Activated naive CD4-positive, alpha-beta T cell treated with anti-CD3 and anti-CD28 coated beads for 36 hours (primary cell): ENCODE results near the gene PRX. TPM values are rescaled to one million over a fixed set of nuclear protein-coding genes. Genes with fewer than 3 reads are reported as not detected.
"Not testable (repeated sequence)": the region's sequence is repeated elsewhere in the genome, so short reads cannot be mapped to it uniquely, and the experiment has no call there.

Experiments used
- CTCF ChIA-PET: fragments of 350-600 bp; sonication (Branson Sonifier 250); formaldehyde crosslinking; loops from one replicate; lab custom pipeline; 2021; ENCODE audit warnings: antibody characterized with exemption; lab: Charles Lee
- DNase-seq: peaks from one replicate; pipeline ENCODE4 v3.0.0-alpha.2; 2020
- H3K27ac Mint-ChIP-seq: one replicate; pipeline ENCODE4 v1.8.0; 2021; ENCODE audit warnings: mild to moderate bottlenecking, mixed read lengths
- H3K27me3 Mint-ChIP-seq: one replicate; pipeline ENCODE4 v1.8.0; 2021; ENCODE audit warnings: low read depth, mixed read lengths
- H3K36me3 Mint-ChIP-seq: one replicate; pipeline ENCODE4 v1.8.0; 2021; ENCODE audit warnings: low read depth, mixed read lengths
- H3K4me1 Mint-ChIP-seq: one replicate; pipeline ENCODE4 v1.8.0; 2021; ENCODE audit warnings: low read depth, mixed read lengths
- H3K4me3 Mint-ChIP-seq: one replicate; pipeline ENCODE4 v1.8.0; 2021; ENCODE audit warnings: mild to moderate bottlenecking, moderate library complexity, mixed read lengths
- H3K9me3 Mint-ChIP-seq: one replicate; pipeline ENCODE4 v1.8.0; 2021; ENCODE audit warnings: mixed read lengths
- intact Hi-C: fragments of 100-400 bp; cut with micrococcal nuclease; formaldehyde crosslinking; loops from one replicate; pipeline ENCODE4 v1.15.1; 2023
- total RNA-seq, 2 experiments: library from RNA; stranded (reverse); gene quantifications; one replicate each; pipeline ENCODE4 v1.2.3, GENCODE V29; 2021

Gene PRX
- total RNA-seq, 2 experiments from 2014 or later: 1.5 TPM

DNA sequence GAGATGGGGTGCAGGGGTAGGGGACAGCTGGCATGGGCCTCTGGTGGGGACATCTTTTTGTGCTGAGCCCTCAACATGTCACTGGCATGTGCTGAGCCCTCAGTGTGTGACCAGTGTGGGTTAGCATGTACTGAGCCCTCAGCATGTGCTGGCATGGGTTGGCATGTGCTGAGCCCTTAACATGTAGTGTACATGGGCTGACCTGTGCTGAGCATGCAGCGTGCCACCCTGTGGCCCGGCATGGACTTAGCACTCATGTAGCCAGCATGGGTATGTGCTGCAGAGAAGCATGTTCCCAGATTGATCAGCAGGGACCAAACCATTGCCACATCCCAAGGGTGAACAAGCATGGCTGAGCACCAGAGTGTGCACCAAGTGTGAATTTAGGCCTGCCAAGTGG, 34.7 kb downstream of the PRX start:
- H3K9me3 Mint-ChIP-seq: no peaks in the 10 kb centered on the region
- intact Hi-C loops: no loop called here
- H3K27me3 Mint-ChIP-seq: no peaks in the 10 kb centered on the region
- no peaks in the 10 kb centered on the region for H3K36me3 Mint-ChIP-seq
- no peak overlapping the region for H3K27ac Mint-ChIP-seq
- no peak for DNase-seq
- H3K4me1 Mint-ChIP-seq: peaks cover 8% of the 10 kb centered on the region
- CTCF ChIA-PET: no interaction called here
- no peak overlapping the region for H3K4me3 Mint-ChIP-seq

GRCh38 chr19:40377876-40378385, 35.2 kb downstream of the PRX start:
- intact Hi-C loops: no loop called here
- Mint-ChIP-seq H3K9me3 (no peaks in the 10 kb centered on the region), H3K27ac (no peak overlapping the region), H3K4me1 (peaks cover 8% of the 10 kb centered on the region), H3K4me3 (no peak overlapping the region), H3K36me3 (no peaks in the 10 kb centered on the region), H3K27me3 (no peaks in the 10 kb centered on the region)
- no peak for DNase-seq
- CTCF ChIA-PET: no interaction called here

DNA sequence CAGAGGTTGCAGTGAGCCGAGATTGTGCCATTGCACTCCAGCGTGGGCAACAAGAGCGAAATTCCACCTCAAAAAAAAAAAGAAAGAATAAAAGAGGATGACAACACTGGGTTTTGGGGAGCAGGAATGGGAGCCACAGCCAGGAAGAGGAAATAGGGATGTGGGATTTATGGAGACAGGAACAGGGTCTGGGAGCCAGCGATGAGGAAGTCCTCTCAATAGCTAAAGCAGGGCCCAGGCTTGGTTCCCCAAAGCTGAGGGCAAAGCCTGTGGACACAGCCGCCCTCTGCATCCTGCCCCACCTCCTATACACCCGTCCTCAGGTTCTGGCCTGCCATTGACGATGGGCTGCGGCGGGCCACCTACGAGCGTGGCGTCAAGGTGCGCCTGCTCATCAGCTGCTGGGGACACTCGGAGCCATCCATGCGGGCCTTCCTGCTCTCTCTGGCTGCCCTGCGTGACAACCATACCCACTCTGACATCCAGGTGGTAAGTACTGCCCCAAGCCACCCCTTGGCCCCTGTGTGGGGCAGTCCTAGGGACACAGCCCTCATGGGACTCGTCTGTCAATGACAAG, 36.8 kb downstream of the PRX start:
- Mint-ChIP-seq H3K4me1 (peaks cover 8% of the 10 kb centered on the region), H3K27ac (no peak overlapping the region), H3K4me3 (no peak overlapping the region), H3K36me3 (no peaks in the 10 kb centered on the region), H3K27me3 (no peaks in the 10 kb centered on the region), H3K9me3 (no peaks in the 10 kb centered on the region)
- CTCF ChIA-PET: no interaction called here
- no peak for DNase-seq
- intact Hi-C loops: no loop called here

DNA sequence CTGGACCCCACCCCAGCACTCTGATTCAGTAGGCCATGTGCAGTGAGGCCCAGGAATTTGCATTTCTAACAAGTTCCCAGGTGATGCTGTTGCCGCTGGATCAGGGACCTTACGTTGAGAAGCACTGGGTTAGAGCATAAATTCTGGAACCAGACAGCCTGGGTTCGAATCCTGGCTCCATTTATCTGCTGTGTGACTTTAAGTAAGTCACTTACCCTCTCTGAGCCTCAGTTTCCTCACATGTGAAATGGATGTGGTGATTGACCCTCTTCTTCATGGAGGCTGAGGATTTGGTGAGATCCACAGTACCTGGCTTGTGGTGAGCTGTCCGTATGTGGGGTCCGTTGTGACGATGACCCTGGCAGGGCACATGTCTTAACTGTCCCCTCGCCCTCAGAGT, 39.1 kb downstream of the PRX start:
- no peak overlapping the region for H3K27ac Mint-ChIP-seq
- no peaks in the 10 kb centered on the region for H3K9me3 Mint-ChIP-seq
- CTCF ChIA-PET: no interaction called here
- intact Hi-C loops: no loop called here
- H3K4me3 Mint-ChIP-seq: no peak overlapping the region
- H3K4me1 Mint-ChIP-seq: peaks cover 8% of the 10 kb centered on the region
- no peak for DNase-seq
- H3K27me3 Mint-ChIP-seq: no peaks in the 10 kb centered on the region
- H3K36me3 Mint-ChIP-seq: peaks cover 3% of the 10 kb centered on the region

- Mint-ChIP-seq H3K27ac (no peak overlapping the region), H3K27me3 (no peaks in the 10 kb centered on the region), H3K9me3 (no peaks in the 10 kb centered on the region), H3K36me3 (peaks cover 3% of the 10 kb centered on the region), H3K4me3 (no peak overlapping the region), H3K4me1 (peaks cover 8% of the 10 kb centered on the region)
- intact Hi-C loops: no loop called here
- no peak for DNase-seq
- CTCF ChIA-PET: interaction anchor here (0.6 kb wide), 1 partner anchor 11 kb away, joined by 3 read pairs; no protein-coding TSS in a partner anchor
Measured at GRCh38 chr19:40371802-40372122, 41.4 kb downstream of the PRX start.

- no peak overlapping the region for H3K27ac Mint-ChIP-seq
- peaks cover 3% of the 10 kb centered on the region for H3K36me3 Mint-ChIP-seq
- intact Hi-C loops: no loop called here
- no peaks in the 10 kb centered on the region for H3K9me3 Mint-ChIP-seq
- no peaks in the 10 kb centered on the region for H3K27me3 Mint-ChIP-seq
- DNase-seq: no peak
- CTCF ChIA-PET: interaction anchor here (0.6 kb wide), 1 partner anchor 11 kb away, joined by 3 read pairs; no protein-coding TSS in a partner anchor
- H3K4me1 Mint-ChIP-seq: peaks cover 8% of the 10 kb centered on the region
- H3K4me3 Mint-ChIP-seq: no peak overlapping the region
Measured at GRCh38 chr19:40370997-40371801, 42.0 kb downstream of the PRX start.

DNA sequence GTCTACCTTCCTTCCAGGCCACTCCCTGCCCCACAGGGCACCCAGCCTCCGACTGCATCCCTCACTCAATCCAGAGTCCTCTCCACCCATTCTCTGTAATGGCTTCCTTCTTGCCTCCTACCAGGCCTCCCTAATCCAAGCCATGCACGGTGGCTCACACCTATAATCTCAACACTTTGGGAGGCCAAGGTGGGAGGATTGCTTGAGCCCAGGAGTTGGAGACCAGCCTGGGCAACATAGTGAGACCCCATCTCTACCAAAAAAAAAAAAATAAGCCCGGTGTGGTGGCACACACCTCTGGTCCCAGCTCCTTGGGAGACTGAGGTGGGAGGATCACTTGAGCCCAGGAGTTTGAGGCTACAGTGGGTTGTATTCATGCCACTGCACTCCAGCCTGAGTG, 42.9 kb downstream of the PRX start:
- H3K36me3 Mint-ChIP-seq, DNase-seq, H3K27ac Mint-ChIP-seq, intact Hi-C loops, H3K4me1 Mint-ChIP-seq, H3K9me3 Mint-ChIP-seq, H3K27me3 Mint-ChIP-seq, H3K4me3 Mint-ChIP-seq: not testable (repeated sequence)
- CTCF ChIA-PET: interaction anchor here (0.6 kb wide), 1 partner anchor 450 kb away, joined by 3 read pairs; no protein-coding TSS in a partner anchor

DNA sequence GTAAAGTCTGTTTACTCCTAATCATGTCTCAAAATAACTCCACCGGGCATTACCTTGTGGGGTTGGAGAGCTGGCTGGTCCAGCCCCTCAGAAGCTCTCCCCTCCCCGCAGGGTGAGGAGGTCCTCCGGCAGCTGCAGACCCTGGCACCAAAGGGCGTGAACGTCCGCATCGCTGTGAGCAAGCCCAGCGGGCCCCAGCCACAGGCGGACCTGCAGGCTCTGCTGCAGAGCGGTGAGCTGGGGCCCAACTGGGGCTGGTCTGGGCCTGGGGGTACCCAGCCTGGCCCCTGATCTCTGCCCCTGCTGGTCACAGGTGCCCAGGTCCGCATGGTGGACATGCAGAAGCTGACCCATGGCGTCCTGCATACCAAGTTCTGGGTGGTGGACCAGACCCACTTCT, 43.4 kb downstream of the PRX start:
- Mint-ChIP-seq H3K36me3 (peaks cover 3% of the 10 kb centered on the region), H3K27ac (no peak overlapping the region), H3K27me3 (no peaks in the 10 kb centered on the region), H3K4me3 (no peak overlapping the region), H3K4me1 (peaks cover 12% of the 10 kb centered on the region), H3K9me3 (no peaks in the 10 kb centered on the region)
- CTCF ChIA-PET: interaction anchor here (0.5 to 0.6 kb wide), 2 partner anchors 450 to 1003 kb away, joined by 3 to 5 read pairs; no protein-coding TSS in a partner anchor
- no peak for DNase-seq
- intact Hi-C loops: no loop called here

DNA sequence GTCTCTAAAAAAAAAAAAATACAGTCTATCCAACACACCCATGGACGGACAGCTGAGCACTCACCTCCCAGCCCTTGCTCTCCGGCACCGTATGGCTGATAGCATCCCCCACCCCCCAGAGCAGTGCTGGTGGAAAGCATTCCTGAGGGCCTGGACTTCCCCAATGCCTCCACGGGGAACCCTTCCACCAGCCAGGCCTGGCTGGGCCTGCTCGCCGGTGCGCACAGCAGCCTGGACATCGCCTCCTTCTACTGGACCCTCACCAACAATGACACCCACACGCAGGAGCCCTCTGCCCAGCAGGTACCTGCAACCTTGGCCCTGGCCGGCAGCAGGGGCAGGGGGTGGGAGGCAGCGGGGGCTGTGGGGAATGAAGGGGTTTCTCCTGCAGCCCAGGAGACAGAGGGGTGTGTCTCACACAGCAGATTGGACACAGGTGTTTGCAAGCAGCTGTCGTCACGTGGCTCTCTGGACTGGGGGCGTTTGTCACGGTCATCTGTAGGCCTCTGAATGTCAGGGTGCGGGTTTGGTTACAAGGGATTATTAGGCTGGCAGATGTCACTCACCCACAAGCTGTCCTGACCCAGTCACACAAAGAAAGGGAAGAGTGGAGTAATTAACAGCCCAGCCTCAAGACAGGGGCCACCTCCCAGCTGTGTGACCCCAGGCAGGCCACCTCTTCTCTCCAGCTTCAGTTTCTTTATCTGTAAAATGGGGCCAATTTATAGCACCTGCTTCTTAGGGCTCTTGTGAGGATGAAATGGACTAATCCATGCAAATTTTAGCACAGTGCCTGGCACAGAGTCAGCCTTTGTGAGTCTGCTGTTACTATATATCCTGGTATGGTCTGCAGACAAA, 45.4 kb downstream of the PRX start:
- CTCF ChIA-PET: interaction anchor here (1.0 to 1.4 kb wide), 2 partner anchors 62 to 228 kb away, joined by 3 to 4 read pairs; no protein-coding TSS in a partner anchor
- H3K27me3 Mint-ChIP-seq: no peaks in the 10 kb centered on the region
- H3K4me3 Mint-ChIP-seq: no peak overlapping the region
- intact Hi-C loops: no loop called here
- no peak overlapping the region for H3K27ac Mint-ChIP-seq
- H3K36me3 Mint-ChIP-seq: peaks cover 3% of the 10 kb centered on the region
- H3K4me1 Mint-ChIP-seq: peaks cover 7% of the 10 kb centered on the region
- no peaks in the 10 kb centered on the region for H3K9me3 Mint-ChIP-seq
- DNase-seq: no peak

GRCh38 chr19:40366697-40367561, 46.2 kb downstream of the PRX start:
- H3K27me3 Mint-ChIP-seq: no peaks in the 10 kb centered on the region
- intact Hi-C loops: no loop called here
- no peak for DNase-seq
- peaks cover 3% of the 10 kb centered on the region for H3K36me3 Mint-ChIP-seq
- no peaks in the 10 kb centered on the region for H3K9me3 Mint-ChIP-seq
- peaks cover 7% of the 10 kb centered on the region for H3K4me1 Mint-ChIP-seq
- CTCF ChIA-PET: interaction anchor here (1.4 kb wide), 1 partner anchor 61 kb away, joined by 4 read pairs; no protein-coding TSS in a partner anchor
- H3K27ac Mint-ChIP-seq: no peak overlapping the region
- H3K4me3 Mint-ChIP-seq: no peak overlapping the region

DNA sequence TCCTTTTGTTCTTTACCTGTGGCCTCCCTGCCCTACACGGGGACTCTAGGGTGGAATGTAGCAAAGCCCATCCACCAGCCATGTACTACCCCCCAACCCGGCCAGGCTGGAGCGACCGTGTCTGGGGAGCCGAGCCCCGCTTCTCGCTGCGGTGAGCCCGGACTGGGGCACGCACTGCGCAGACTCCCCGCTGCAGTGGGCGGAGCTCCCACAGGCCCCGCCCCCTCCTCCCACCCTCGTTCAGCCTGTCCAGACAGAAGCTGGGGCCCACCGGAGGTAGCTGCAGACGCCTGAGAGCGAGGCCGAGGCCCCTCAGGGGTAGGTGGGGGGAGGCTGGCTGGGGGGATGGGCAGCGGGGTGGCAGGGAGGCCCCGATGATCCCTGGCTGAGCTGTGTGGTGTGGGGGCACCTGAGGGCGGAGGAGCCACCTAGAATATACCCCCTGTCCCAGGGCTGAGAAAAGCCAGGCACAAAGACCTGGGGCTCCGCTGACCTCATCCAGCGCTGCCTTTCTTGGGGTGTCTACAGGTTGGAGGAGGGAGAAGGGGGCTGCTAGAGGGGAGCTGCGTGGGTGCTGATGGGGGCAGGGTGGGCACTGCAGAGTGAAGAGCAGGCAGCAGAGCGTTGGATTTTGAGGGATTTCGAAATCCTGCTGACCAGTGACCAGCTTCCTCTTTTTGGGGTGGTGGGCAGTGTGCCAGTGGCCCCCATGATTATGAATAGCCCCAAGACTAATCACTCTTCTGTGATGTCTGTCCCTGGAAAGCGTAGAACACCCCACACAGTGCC, 47.4 kb downstream of the PRX start:
- CTCF ChIA-PET: interaction anchor here (0.7 kb wide), 1 partner anchor 269 kb away, joined by 3 read pairs; no protein-coding TSS in a partner anchor
- peaks cover 7% of the 10 kb centered on the region for H3K4me1 Mint-ChIP-seq
- H3K27me3 Mint-ChIP-seq: no peaks in the 10 kb centered on the region
- peaks cover 3% of the 10 kb centered on the region for H3K36me3 Mint-ChIP-seq
- H3K27ac Mint-ChIP-seq: no peak overlapping the region
- peak overlapping the region; percentile 47 for H3K4me3 Mint-ChIP-seq
- no peaks in the 10 kb centered on the region for H3K9me3 Mint-ChIP-seq
- DNase-seq: peak; percentile 37
- intact Hi-C loops: no loop called here
